Breast epithelium (tissue), 3 donors: ENCODE measurements around the gene PRKG1.

Experiments used
- CTCF ChIP-seq, 3 donors: fragments of 450-650 bp; IDR thresholded peaks; one replicate each; pipeline ENCODE4 v1.5.1; 2016 to 2017; ENCODE audit warnings: antibody characterized with exemption in 3 of 3, mild to moderate bottlenecking in 3 of 3, moderate library complexity in 3 of 3
- POLR2A ChIP-seq: fragments of 450-650 bp; IDR thresholded peaks from one replicate; pipeline ENCODE4 v1.6.1; 2016; ENCODE audit warnings: antibody characterized with exemption, mild to moderate bottlenecking, moderate library complexity
- POLR2AphosphoS5 ChIP-seq, 3 donors: sonication (generic); formaldehyde crosslinking; IDR thresholded peaks; one replicate each; pipeline ENCODE4 v1.6.1; 2017; ENCODE audit warnings: antibody characterized with exemption in 3 of 3

GRCh38 chr10:51527522-51528219, 453.4 kb downstream of the PRKG1 start:
- TF ChIP-seq POLR2A: no peak
- TF ChIP-seq CTCF (IDR thresholded peaks at IDR 0.05): no peak
- no peak for TF ChIP-seq POLR2AphosphoS5 (IDR thresholded peaks at IDR 0.05)
